ENCODE data around the gene LST1.

GRCh38 chr6:31626952-31627351 is 40.9 kb downstream of the LST1 start:
- no peak for TF ChIP-seq SNAI2 (CRISPR knock-in tag; IDR thresholded peaks at IDR 0.05)
- no peak for TF ChIP-seq ZC3H10 (CRISPR knock-in tag; IDR thresholded peaks at IDR 0.05)
- no peak for TF ChIP-seq RARB (CRISPR knock-in tag; IDR thresholded peaks at IDR 0.05)
- no peak for TF ChIP-seq PATZ1 (CRISPR knock-in tag; IDR thresholded peaks at IDR 0.05; ENCODE audit: borderline replicate concordance)
- no peak for TF ChIP-seq POU6F1 (CRISPR knock-in tag; IDR thresholded peaks at IDR 0.05; ENCODE audit: borderline replicate concordance, low read depth)
- TF ChIP-seq ZFP30 (CRISPR knock-in tag; IDR thresholded peaks at IDR 0.05): no peak
- no peak for TF ChIP-seq ARNTL (CRISPR knock-in tag; IDR thresholded peaks at IDR 0.05; ENCODE audit: borderline replicate concordance, low read depth)

Data from SK-N-SH treated with all-trans-retinoic acid at 6 μM for 48 hours (cell line).